Bronchial epithelial cell (primary cell): ENCODE data around the gene TEX264. TPM values are rescaled to one million over a fixed set of nuclear protein-coding genes. Genes with fewer than 3 reads are reported as not detected.

Source experiments
- DNase-seq: peaks from one replicate; pipeline ENCODE4 v3.0.0-alpha.2; 2010; ENCODE audit warnings: low read depth
- FAIRE-seq: peaks from 2 replicates; lab custom pipeline; 2011; peaks lifted over from hg19 to GRCh38; lab: Jason Lieb, UNC
- H3K27me3 ChIP-seq: 2 replicates; pipeline ENCODE4 v1.5.1; 2011; ENCODE audit warnings: low read length; ENCODE audit not compliant: control insufficient read depth, insufficient read depth
- H3K36me3 ChIP-seq: 2 replicates; pipeline ENCODE4 v1.5.1; 2011; ENCODE audit warnings: low read length; ENCODE audit not compliant: control insufficient read depth, insufficient read depth
- H3K4me3 ChIP-seq: 2 replicates; pipeline ENCODE4 v1.5.1; 2011; ENCODE audit warnings: mild to moderate bottlenecking, low read depth, low read length, control low read depth
- CTCF ChIP-seq: IDR thresholded peaks from 2 replicates; pipeline ENCODE4 v1.5.1; 2011; ENCODE audit warnings: mild to moderate bottlenecking, moderate library complexity, low read length, control low read depth, inconsistent platforms; ENCODE audit not compliant: insufficient read depth, severe bottlenecking
- total RNA-seq: library from RNA; depleted of rRNA; stranded (reverse); fragments of >200 nt; gene quantifications from 2 replicates; pipeline ENCODE4 v1.2.1, GENCODE V29; 2014

Gene TEX264
- total RNA-seq, 1 donor from 2014 or later: 52.9 TPM

- Histone ChIP-seq H3K36me3 (peaks cover 17% of the 10 kb centered on the region), H3K4me3 (no peak overlapping the region), H3K27me3 (no peaks in the 10 kb centered on the region)
- TF ChIP-seq CTCF: no peak
- DNase-seq: no peak
- FAIRE-seq: no peak
These were observed 20.9 kb downstream of the TEX264 start for GRCh38 chr3:51691949-51692348.

GRCh38 chr3:51692980-51693395 is 21.9 kb downstream of the TEX264 start:
- no peak for FAIRE-seq

GRCh38 chr3:51696954-51697353 is 25.9 kb downstream of the TEX264 start:
- Histone ChIP-seq H3K36me3 (peaks cover 19% of the 10 kb centered on the region), H3K4me3 (no peak overlapping the region), H3K27me3 (no peaks in the 10 kb centered on the region)
- DNase-seq (no peak), FAIRE-seq (no peak)
- no peak for TF ChIP-seq CTCF

More at GRCh38 chr3:51692980-51693395, 21.9 kb downstream of the TEX264 start:
- TF ChIP-seq CTCF: no peak
- H3K27me3 ChIP-seq: no peaks in the 10 kb centered on the region
- peaks cover 15% of the 10 kb centered on the region for H3K36me3 ChIP-seq
- no peak for DNase-seq
- H3K4me3 ChIP-seq: no peak overlapping the region

GRCh38 chr3:51698209-51698608 is 27.2 kb downstream of the TEX264 start:
- no peak for FAIRE-seq
- no peak for TF ChIP-seq CTCF
- no peak for DNase-seq
- no peaks in the 10 kb centered on the region for H3K27me3 ChIP-seq
- H3K4me3 ChIP-seq: no peak overlapping the region
- H3K36me3 ChIP-seq: peaks cover 20% of the 10 kb centered on the region

GRCh38 chr3:51700403-51700802 is 29.4 kb downstream of the TEX264 start:
- peaks cover 18% of the 10 kb centered on the region for H3K36me3 ChIP-seq
- no peak for FAIRE-seq

More at GRCh38 chr3:51700403-51700802, 29.4 kb downstream of the TEX264 start:
- H3K4me3 ChIP-seq: no peak overlapping the region
- no peak for DNase-seq
- no peaks in the 10 kb centered on the region for H3K27me3 ChIP-seq
- no peak for TF ChIP-seq CTCF
